ENCODE data around the gene DAGLB. TPM values are rescaled to one million over a fixed set of nuclear protein-coding genes. Genes with fewer than 3 reads are reported as not detected.
A peak's percentile ranks its signal among the peaks of the same experiment; 100 is the strongest.

The DAGLB gene
- polyA plus RNA-seq, 1 experiment, result 25.3 TPM

DNA sequence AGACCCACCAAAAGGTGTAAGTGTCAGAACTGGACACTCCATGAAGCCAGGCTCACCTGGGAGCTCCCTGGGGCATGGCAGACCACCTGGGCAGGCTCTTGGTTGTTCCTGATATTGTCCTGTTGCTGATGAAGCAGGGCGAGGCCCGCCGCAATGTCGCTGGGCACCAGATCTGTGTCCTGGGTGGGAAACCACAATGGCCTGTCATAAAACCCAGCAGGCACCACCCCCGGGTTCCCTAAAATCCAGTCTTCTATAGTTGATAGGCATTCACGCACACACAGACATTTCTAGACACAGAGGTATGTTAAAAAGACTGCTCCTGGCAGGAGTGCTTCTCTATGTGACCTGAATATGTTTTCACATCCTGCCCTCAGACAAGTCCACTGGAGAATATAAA is 15.0 kb downstream of the DAGLB start:
- no peak overlapping the region for H3K4me3 ChIP-seq (ENCODE audit: low read depth, low read length)
- TF ChIP-seq, protein P1, sequence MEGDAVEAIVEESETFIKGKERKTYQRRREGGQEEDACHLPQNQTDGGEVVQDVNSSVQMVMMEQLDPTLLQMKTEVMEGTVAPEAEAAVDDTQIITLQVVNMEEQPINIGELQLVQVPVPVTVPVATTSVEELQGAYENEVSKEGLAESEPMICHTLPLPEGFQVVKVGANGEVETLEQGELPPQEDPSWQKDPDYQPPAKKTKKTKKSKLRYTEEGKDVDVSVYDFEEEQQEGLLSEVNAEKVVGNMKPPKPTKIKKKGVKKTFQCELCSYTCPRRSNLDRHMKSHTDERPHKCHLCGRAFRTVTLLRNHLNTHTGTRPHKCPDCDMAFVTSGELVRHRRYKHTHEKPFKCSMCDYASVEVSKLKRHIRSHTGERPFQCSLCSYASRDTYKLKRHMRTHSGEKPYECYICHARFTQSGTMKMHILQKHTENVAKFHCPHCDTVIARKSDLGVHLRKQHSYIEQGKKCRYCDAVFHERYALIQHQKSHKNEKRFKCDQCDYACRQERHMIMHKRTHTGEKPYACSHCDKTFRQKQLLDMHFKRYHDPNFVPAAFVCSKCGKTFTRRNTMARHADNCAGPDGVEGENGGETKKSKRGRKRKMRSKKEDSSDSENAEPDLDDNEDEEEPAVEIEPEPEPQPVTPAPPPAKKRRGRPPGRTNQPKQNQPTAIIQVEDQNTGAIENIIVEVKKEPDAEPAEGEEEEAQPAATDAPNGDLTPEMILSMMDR (IDR thresholded peaks at IDR 0.05; ENCODE audit: low read depth, low read length), result no peak
- H3K27me3 ChIP-seq (ENCODE audit: control insufficient read depth, insufficient read depth, low read length), result no peaks in the 10 kb centered on the region
- H3K27ac ChIP-seq (ENCODE audit: low read depth, low read length), result no peak overlapping the region
- DNase-seq (ENCODE audit: low read depth, low spot score), result no peak
- ChIA-PET CTCF (no interaction called here), POLR2A (no interaction called here)
- no peaks in the 10 kb centered on the region for H3K9me3 ChIP-seq (ENCODE audit: control insufficient read depth, insufficient read depth, low read length)

DNA sequence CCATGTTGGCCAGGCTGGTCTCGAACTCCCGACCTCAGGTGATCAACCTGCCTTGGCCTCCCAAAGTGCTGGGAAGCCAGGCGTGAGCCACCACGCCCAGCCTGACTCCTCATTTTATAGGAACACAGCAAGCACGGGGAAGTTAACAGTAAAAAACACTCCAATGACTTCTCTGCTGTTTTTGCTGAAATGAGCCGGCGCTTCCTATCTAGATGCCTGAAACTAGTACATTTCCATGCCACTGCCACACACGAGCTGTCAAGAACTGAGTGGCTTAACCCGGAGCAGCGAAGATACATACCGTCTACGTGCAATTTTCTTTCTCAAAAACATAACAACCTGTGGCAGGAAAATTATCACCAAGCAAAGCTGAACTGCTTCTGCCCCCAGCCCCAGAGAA is 16.8 kb downstream of the DAGLB start:
- Histone ChIP-seq H3K27ac (ENCODE audit: low read depth, low read length) (no peak overlapping the region), H3K9me3 (ENCODE audit: control insufficient read depth, insufficient read depth, low read length) (no peaks in the 10 kb centered on the region), H3K27me3 (ENCODE audit: control insufficient read depth, insufficient read depth, low read length) (no peaks in the 10 kb centered on the region), H3K4me3 (ENCODE audit: low read depth, low read length) (no peak overlapping the region)
- CTCF ChIA-PET, result no interaction called here
- DNase-seq (ENCODE audit: low read depth, low spot score), result no peak
- TF ChIP-seq, protein P1 (IDR thresholded peaks at IDR 0.05; ENCODE audit: low read depth, low read length), result no peak
- POLR2A ChIA-PET, result interaction anchor here (0.5 kb wide), 1 partner anchor 16 kb away, joined by 6 read pairs; no protein-coding TSS in a partner anchor

DNA sequence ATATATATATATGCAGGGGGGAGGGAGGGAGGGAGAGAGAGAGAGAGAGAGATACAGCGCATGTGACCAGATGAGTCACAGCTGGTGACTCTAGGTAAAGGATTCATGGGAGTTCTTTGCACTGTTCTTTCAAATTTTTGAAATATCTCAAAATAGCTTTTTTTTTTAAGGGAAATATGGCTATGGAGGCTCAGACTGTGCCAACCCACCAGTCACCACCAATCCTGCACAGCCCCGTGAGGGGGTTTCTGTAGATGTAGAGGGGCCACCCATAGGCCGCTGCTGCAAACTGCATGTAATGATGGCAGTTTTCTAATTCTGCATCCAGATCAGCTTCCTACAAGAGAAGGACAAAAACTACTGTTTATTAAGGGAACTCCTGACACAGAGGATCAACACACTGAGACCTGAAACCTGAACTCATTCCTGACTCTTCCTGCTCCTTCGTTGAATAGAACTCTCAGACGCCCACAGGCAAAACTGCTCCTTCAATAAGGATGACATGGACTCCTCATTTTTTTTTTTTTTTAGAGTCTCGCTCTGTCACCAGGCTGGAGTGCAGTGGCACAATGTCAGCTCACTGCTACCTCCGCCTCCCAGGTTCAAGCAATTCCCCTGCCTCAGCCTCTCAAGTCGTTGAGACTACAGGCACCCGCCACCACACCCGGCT is 17.3 kb downstream of the DAGLB start:
- H3K27ac ChIP-seq (ENCODE audit: low read depth, low read length), result peak overlapping the region; percentile 55
- TF ChIP-seq, protein P1 (IDR thresholded peaks at IDR 0.05; ENCODE audit: low read depth, low read length), result peak; percentile 46
- ChIA-PET POLR2A (interaction anchor here (0.5 to 0.7 kb wide), 3 partner anchors 15 to 85 kb away, joined by 3 to 6 read pairs (median 3); no protein-coding TSS in a partner anchor), CTCF (interaction anchor here (0.5 to 0.6 kb wide), 3 partner anchors 12 to 68 kb away, joined by 3 to 5 read pairs (median 4); no protein-coding TSS in a partner anchor)
- no peaks in the 10 kb centered on the region for H3K9me3 ChIP-seq (ENCODE audit: control insufficient read depth, insufficient read depth, low read length)
- no peak overlapping the region for H3K4me3 ChIP-seq (ENCODE audit: low read depth, low read length)
- H3K27me3 ChIP-seq (ENCODE audit: control insufficient read depth, insufficient read depth, low read length), result no peaks in the 10 kb centered on the region
- no peak for DNase-seq (ENCODE audit: low read depth, low spot score)

DNA sequence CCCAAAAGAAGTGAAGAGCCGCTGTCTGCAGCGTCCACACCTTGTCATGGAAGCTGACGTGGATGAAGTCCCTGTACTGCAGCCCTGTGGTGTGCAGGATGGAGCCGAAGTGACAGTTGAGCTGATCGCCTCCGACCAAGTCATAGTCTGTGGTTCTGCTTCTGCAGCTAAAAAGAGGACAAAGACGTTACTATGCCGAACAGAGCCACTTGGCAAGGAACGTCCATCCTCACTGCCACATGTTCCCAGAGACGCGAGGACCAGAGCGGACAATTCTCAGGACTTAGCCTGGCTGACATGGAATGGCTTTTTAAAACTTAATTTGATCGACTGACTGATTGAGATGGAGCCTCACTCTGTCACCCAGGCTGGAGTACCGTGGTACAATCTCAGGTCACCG is 21.8 kb downstream of the DAGLB start:
- peaks cover 9% of the 10 kb centered on the region for H3K9me3 ChIP-seq (ENCODE audit: control insufficient read depth, insufficient read depth, low read length)
- H3K27ac ChIP-seq (ENCODE audit: low read depth, low read length), result no peak overlapping the region
- TF ChIP-seq, protein P1 (IDR thresholded peaks at IDR 0.05; ENCODE audit: low read depth, low read length), result no peak
- CTCF ChIA-PET, result no interaction called here
- no peak for DNase-seq (ENCODE audit: low read depth, low spot score)
- POLR2A ChIA-PET, result no interaction called here
- no peaks in the 10 kb centered on the region for H3K27me3 ChIP-seq (ENCODE audit: control insufficient read depth, insufficient read depth, low read length)
- no peak overlapping the region for H3K4me3 ChIP-seq (ENCODE audit: low read depth, low read length)

DNA sequence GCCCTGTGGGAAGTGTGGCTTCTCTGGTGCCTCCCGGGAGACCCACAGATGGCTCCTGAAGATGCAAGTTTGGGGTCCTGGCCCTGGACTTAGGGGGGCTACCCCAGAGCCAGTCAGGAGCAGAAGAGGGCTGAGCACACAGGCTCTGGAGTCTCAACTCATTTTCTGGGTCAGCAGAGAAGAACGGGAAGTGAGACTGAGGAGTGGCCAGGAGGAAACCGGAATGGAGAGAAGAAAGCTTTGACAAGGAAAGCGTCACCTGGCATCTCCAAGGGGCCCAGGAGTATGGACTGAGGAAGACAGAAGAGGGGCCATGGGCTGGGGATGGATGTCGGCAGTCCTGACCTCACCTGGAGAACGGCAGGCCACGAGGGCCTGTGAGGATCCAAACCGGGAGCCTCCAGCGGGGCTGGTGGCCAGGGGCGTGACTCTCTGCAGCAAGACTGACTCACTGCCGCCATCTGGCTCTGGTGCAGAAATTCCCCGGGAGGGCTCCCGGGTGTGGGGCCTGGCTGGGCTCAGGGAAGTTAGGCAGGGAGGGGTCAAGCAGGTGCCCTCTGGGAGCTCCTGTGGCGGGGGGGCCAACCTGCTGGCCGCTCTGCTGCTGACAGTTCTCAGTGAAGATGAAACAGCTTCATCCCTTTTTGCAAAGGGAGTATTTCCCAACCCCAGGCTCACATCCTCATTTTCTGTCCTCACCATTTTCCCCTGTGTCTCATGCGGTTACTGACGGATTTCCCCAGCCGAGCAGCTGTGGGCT is 23.6 kb downstream of the DAGLB start:
- ChIA-PET CTCF (interaction anchor here (0.6 to 1.0 kb wide), 2 partner anchors 74 to 427 kb away, joined by 4 to 5 read pairs; no protein-coding TSS in a partner anchor), POLR2A (no interaction called here)
- Histone ChIP-seq H3K9me3 (ENCODE audit: control insufficient read depth, insufficient read depth, low read length) (peaks cover 9% of the 10 kb centered on the region), H3K4me3 (ENCODE audit: low read depth, low read length) (no peak overlapping the region), H3K27me3 (ENCODE audit: control insufficient read depth, insufficient read depth, low read length) (no peaks in the 10 kb centered on the region), H3K27ac (ENCODE audit: low read depth, low read length) (no peak overlapping the region)
- DNase-seq (ENCODE audit: low read depth, low spot score), result no peak
- TF ChIP-seq, protein P1 (IDR thresholded peaks at IDR 0.05; ENCODE audit: low read depth, low read length), result no peak
